Measurements from ENCODE around the gene KNDC1. TPM values are rescaled to one million over a fixed set of nuclear protein-coding genes. Genes with fewer than 3 reads are reported as not detected.

KNDC1 gene
- total and polyA plus RNA-seq, 2 of the 13 experiments (the other 11 are each of a cell fraction or from before 2014, with no cell fraction given): 0.69 TPM; not detected in 1

- Histone ChIP-seq H3K27ac (ENCODE audit: extremely low read length, insufficient read depth, low read length) (no peak overlapping the region), H3K79me2 (ENCODE audit: insufficient read depth, low read length) (no peaks in the 10 kb centered on the region), H3K9me3 (ENCODE audit: low read length) (no peaks in the 10 kb centered on the region), H3K9ac (ENCODE audit: insufficient read depth, low read depth, low read length) (no peak overlapping the region), H3K4me3 (replicated peaks in 1 of 3; ENCODE audit: insufficient read depth in 1 of 3, low read depth in 2 of 3, low read length in 3 of 3) (no peak overlapping the region), H3K4me2 (ENCODE audit: low read depth, low read length) (no peak overlapping the region), H3K36me3 (replicated peaks in 1 of 2; ENCODE audit: control insufficient read depth in 1 of 2, insufficient read depth in 2 of 2, low read length in 2 of 2) (no peaks in the 10 kb centered on the region), H3K4me1 (ENCODE audit: insufficient read depth, low read length) (no peaks in the 10 kb centered on the region), H4K20me1 (ENCODE audit: insufficient read depth, low read length) (no peaks in the 10 kb centered on the region), H2AFZ (ENCODE audit: low read length) (no peak overlapping the region), H3K27me3 (ENCODE audit: control insufficient read depth in 1 of 2, insufficient read depth in 2 of 2, low read length in 2 of 2) (peaks cover 32 to 78% of the 10 kb centered on the region in 2 experiments; a peak in 4 of 5 replicates)
- intact Hi-C loops (cut with micrococcal nuclease; ENCODE audit: unreplicated experiment) (no loop called here), in situ Hi-C loops (cut with HindIII; ENCODE audit: extremely low pct_ligation_motif_present, low pct_unique_long_range_greater_than_20kb) (no loop called here)
- ATAC-seq (no peak), FAIRE-seq (no peak), DNase-seq (ENCODE audit: low spot score) (no peak)
- CTCF ChIA-PET (ENCODE audit: low intra/inter-chr PET ratio, low total read pairs): no interaction called here
- POLR2A ChIA-PET: no interaction called here
- 38% methylated on average over 4 of the region's 9 CpGs for WGBS (ENCODE audit: low lambda C conversion rate)
- no peak for TF ChIP-seq RFX1 (IDR thresholded peaks at IDR 0.05)
- TF ChIP-seq ZHX1 (CRISPR knock-in tag; IDR thresholded peaks at IDR 0.05; ENCODE audit: low read depth): no peak
- TF ChIP-seq ARHGAP35 (CRISPR knock-in tag; IDR thresholded peaks at IDR 0.05; ENCODE audit: borderline replicate concordance): no peak
- no peak for TF ChIP-seq SP4 (CRISPR knock-in tag; IDR thresholded peaks at IDR 0.05)
- TF ChIP-seq ZNF101 (CRISPR knock-in tag; IDR thresholded peaks at IDR 0.05; ENCODE audit: borderline replicate concordance, low read depth): no peak
- TF ChIP-seq HOXA3 (CRISPR knock-in tag; IDR thresholded peaks at IDR 0.05): no peak
- no peak for TF ChIP-seq ZNF207 (IDR thresholded peaks at IDR 0.05; ENCODE audit: borderline replicate concordance)
- TF ChIP-seq HIVEP1 (CRISPR knock-in tag; IDR thresholded peaks at IDR 0.05): no peak
- no peak for TF ChIP-seq LCORL (IDR thresholded peaks at IDR 0.05)
- no peak for TF ChIP-seq LCORL (CRISPR knock-in tag; IDR thresholded peaks at IDR 0.05)
- TF ChIP-seq STAT5B (CRISPR knock-in tag; IDR thresholded peaks at IDR 0.05): no peak
- TF ChIP-seq NFATC3 (CRISPR knock-in tag; IDR thresholded peaks at IDR 0.05): no peak
- no peak for TF ChIP-seq PITX1 (CRISPR knock-in tag; IDR thresholded peaks at IDR 0.05)
- no peak for TF ChIP-seq EP300 (IDR thresholded peaks at IDR 0.05; ENCODE audit: low read depth in 2 of 2, low read length in 2 of 2)
- no peak for TF ChIP-seq EP300 (CRISPR knock-in tag; IDR thresholded peaks at IDR 0.05; ENCODE audit: borderline replicate concordance)
- no peak for TF ChIP-seq KMT2A (CRISPR knock-in tag; IDR thresholded peaks at IDR 0.05)
- TF ChIP-seq FOXA3 (CRISPR knock-in tag; IDR thresholded peaks at IDR 0.05): no peak
- BruUV-seq (replicated peaks): no TSS peak
These were observed 37.8 kb downstream of the KNDC1 start for GRCh38 chr10:133197786-133198185.

All from HepG2 (cell line).